DMS79 treated with DMSO at 0.1 percent for 48 hours (cell line): ENCODE measurements around the gene XIRP2.

Experiments
- DNase-seq: peaks from one replicate; lab custom pipeline; 2025; lab: John Stamatoyannopoulos, UW

The XIRP2 gene

GRCh38 chr2:166888180-166888579, at the start of gene XIRP2:
Gene XIRP2, plus strand, starts transcription at chr2:166888480. Its CDS starts 15,003 bp downstream, at chr2:166903483.
- DNase-seq, result no peak

DNA sequence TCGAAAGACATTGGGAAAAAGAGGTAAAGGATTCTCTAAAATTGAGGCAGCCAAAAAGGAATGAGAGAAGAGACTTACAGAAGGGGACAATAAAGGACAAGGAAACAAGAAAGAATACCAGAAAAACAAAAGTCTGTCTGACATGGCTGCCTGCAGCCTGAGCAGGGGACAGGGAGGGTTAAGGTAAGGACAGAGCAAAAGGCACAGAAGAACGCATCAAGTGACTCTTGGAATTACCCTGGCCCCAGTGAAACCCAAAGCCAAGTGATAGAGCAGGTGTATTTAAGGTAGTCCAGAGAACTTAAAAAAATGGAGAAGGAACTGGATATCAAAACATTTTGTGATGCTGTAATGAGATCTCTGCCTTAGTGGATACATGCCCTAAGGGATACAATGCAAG, 47.1 kb upstream of the XIRP2 start:
- DNase-seq, result no peak

DNA sequence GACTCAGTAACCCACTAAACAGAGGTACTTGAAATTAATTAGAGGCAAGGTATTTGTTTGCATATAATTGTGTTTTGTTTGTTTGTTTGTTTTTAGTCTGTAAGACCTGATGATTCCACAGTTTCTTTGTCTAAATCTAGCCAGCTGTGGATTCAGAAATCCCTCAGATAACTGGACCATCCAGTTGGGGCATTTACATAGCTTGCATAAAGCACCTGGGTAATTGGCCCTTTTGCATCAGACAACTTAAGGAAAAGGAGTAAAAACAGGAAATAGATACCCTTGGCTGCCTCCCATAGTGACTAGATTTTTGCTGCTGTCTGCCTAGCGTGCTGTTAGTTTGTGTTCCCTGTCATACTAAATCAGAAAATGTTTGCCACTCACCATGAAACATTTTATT, 46.6 kb upstream of the XIRP2 start:
- no peak for DNase-seq

GRCh38 chr2:166844111-166844510, 44.2 kb upstream of the XIRP2 start:
- no peak for DNase-seq

DNA sequence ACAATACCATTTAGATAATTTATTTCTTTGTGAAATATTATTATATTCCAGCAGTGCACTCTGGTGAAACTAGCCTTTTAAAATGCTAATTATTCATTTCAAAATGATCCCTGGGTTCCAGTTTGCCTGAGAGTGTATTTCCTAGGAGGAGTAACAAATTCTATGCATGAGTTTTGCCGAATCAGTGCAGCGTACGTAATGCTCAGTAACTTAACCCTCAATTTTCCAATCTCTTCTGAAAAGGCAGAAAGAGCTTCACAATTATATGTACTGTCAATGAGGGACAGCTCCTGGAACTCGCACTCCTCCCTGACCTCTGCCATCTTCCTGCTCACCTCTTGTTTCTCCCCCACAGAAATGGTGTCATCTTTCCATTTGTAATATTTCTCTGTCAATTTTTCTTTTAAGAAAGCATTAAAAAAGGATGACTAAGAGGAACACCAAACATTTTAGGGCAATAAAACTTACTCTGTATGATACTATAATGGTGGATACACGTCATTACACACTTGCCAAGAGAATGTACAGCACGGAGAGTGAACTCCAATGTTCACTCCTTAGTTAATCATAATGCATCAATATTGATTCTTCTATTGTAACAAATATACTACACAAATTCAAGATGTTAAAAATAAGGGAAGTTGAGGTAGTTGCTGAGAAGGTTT, 25.7 kb upstream of the XIRP2 start:
- no peak for DNase-seq

- DNase-seq, result no peak
These were observed 20.3 kb upstream of the XIRP2 start for GRCh38 chr2:166867874-166868514.

DNA sequence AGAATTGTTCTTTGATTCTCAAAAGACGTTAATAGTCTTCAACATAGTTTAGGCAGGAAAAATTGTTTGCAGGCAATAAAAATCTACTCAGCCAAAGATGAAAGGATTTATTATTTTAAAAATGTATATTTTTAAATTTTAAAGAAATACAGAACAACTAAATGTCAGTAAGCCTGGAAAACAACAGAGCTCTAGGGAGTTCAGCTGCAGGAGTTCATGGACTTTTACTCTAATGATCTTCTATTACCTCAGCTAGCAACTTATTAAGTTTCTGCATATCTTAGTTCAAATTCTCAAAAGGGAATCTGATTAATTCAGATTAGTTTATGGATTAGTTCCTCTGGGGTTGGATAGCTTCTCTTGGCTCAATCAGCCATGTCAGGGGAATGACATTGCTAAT, 17.9 kb upstream of the XIRP2 start:
- no peak for DNase-seq

DNA sequence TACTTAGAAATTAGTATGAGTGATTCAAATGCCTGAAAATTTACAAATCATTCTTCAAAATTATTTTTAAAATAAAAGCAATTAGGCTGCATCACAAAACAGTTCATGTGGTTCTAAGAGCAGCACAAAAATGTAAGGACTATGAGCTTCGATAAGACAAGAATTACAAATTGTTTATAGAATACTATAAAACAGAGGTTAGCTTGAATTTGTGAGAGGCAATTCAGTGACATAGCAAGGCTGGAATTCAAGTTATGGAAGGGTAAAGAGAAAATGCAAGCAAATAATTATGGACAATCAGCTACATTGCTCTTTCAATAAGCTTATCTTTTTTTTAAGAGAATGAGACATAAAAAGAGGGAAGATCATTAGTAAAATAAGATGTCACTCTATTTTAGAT, 7.1 kb upstream of the XIRP2 start:
- no peak for DNase-seq

DNA sequence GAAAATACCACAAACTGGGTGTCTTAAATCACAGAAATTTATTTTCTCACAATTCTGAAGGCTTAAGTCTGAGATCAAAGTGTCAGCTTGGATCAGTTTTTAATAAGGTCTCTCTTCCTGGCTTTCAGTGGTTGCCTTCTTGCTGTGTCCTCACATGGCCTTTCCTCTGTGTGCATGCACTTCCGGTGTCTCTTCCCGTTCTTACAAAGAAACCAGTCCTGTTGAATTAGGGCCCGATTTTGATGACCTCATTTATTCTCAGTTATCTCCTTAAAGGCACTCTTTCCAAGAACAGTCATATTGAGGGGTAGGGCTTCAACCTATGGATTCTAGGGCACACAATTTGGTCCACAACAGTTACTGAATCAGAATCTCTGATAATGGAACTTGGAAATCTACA, 5.4 kb upstream of the XIRP2 start:
- DNase-seq, result no peak

- DNase-seq, result no peak
These were observed 3.4 kb downstream of the XIRP2 start for GRCh38 chr2:166891727-166892126.

- DNase-seq, result no peak
These were observed 4.1 kb downstream of the XIRP2 start for GRCh38 chr2:166892397-166892796.

DNA sequence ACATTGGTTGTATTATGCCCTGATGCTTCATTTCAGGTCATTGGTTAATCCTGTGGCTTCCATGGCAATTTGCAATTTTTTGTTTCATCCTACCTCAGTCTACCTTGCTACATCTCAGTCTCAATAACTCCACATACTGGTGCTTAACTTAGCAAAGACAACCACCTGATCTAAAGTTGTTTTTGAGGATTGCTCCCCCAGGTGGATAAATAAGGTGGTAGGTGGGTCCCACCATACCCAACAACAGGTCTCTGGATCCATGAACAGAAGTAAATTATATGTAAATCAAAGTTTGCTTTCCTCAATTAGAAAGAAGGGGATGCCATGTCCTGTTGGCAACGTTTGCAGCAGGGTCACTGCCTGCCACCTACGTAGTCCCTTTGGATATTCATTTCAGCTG, 7.0 kb downstream of the XIRP2 start:
- no peak for DNase-seq

GRCh38 chr2:166897666-166898065, 9.4 kb downstream of the XIRP2 start:
- DNase-seq, result no peak

DNA sequence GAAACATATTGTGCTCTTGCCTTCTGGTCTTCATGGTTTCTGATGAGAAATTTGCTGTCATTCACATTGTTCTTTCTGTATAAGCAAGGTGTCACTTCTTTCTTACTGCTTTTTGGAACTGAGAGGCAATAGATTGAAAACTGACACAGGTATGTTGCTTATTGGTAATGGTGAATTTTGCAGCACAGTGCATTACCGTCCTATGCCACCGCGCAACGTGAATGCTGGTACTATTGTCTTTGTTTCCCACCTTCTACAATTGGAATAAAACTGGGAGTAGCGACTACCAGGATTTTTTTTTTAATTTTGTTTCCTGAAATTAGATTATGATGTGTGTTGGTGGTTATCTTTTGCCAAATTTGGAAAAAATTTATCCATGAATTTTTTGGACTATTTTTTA, 11.4 kb downstream of the XIRP2 start:
- DNase-seq, result no peak

GRCh38 chr2:166900700-166901099, 12.4 kb downstream of the XIRP2 start:
- DNase-seq, result no peak

- no peak for DNase-seq
These were observed 13.1 kb downstream of the XIRP2 start for GRCh38 chr2:166901336-166901735.

DNA sequence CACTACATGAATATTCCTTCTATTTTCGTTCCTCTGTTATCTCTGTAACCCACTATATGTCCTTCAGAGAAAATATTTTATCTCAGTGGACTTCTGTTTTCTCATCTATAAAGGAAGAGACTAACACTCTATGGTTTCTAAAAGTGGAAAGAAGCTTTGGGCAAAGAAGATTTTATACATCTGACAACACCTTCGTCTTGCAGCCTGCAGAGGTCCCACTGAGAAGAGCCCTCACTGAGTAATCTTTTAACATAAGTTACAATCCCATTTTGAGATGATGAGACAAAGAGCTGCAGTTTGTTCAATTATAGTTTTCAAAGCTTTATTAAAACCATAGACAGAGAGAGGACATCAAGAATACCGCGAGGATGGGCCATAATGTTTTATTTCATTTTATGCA, 28.7 kb downstream of the XIRP2 start:
- DNase-seq, result no peak

DNA sequence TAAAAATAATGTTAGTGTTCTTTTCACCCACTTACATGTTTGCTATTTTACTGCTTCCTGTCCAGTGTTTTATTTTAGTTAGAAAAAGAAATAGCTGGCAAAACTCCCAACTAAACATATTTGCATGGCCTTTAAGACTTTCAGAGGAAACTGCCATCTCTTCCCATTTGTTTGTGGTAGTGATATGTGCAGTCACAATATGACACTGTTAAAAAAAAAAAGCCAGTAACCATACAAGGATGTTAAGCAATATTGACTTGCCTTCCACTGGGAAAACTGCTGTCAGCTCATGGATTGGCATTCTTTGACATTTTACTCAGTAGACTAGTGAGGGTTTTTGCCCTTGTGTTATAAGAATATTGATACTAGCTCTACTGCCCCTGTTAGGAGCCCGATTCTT, 29.1 kb downstream of the XIRP2 start:
- DNase-seq, result no peak

- no peak for DNase-seq
These were observed 33.1 kb downstream of the XIRP2 start for GRCh38 chr2:166921261-166921896.

GRCh38 chr2:166924967-166925366, 36.7 kb downstream of the XIRP2 start:
- DNase-seq, result no peak

GRCh38 chr2:166926657-166927056, 38.4 kb downstream of the XIRP2 start:
- DNase-seq, result no peak

GRCh38 chr2:166932032-166932431, 43.8 kb downstream of the XIRP2 start:
- DNase-seq, result no peak

DNA sequence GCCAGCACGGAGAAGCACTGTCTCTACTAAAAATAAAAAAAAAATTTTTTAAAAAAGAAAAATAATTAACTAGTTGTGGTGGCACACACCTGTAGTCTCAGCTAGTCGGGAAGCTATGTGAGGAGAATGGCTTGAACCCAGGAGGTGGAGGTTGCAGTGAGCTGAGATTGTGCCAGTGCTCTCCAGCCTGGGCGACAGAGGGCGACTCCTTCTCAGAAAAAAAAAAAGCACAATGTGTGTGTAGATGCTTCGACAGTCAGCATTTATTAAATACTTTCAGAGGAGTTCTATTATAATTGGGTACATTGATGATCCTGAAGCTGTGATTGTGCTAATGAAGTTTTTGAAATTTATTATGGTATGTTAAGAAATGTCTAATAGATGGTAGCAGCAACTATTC, 46.5 kb downstream of the XIRP2 start:
- DNase-seq, result no peak

DNA sequence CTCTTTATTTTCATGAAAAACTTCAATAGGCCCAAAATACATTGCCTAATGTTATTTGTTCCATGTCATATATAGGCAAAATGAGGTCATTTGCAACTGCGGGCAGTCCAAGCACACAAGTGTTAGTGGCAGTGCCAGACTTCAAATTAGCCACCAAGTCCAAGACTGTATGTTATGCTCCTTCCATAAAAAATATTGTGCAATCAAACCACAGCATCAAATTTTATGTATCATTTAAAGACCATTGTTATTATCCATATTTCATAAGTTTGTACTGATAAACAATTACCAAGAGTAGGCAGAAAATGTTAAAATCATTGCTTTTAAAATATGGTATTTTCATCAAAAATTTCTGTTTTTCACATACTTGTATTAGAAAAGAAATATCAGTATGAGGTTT, 54.1 kb downstream of the XIRP2 start:
- DNase-seq, result no peak
